HepG2 (cell line): Measurements from ENCODE around the gene MSI2. TPM values are rescaled to one million over a fixed set of nuclear protein-coding genes. Genes with fewer than 3 reads are reported as not detected.

Source experiments
- BHLHE40 ChIP-seq: IDR thresholded peaks from 2 replicates; pipeline ENCODE4 v1.6.1; 2011; ENCODE audit warnings: low read length, improper control_type of control experiment
- HINFP ChIP-seq: sonication (generic); formaldehyde crosslinking; IDR thresholded peaks from 2 replicates; pipeline ENCODE4 v1.4.0; 2020; ENCODE audit warnings: low read depth, mild to moderate bottlenecking, missing genetic modification reagents
- IRX3 ChIP-seq: sonication (generic); formaldehyde crosslinking; IDR thresholded peaks from 2 replicates; pipeline ENCODE4 v1.8.1; 2023; ENCODE audit warnings: mild to moderate bottlenecking, low read depth, missing genetic modification reagents, borderline replicate concordance
- NFRKB ChIP-seq: fragments of 450-650 bp; IDR thresholded peaks from 2 replicates; pipeline ENCODE4 v1.6.1; 2017
- REST ChIP-seq, 2 experiments: IDR thresholded peaks; 2 replicates each; pipeline ENCODE4 v1.6.1; 2011 to 2012; ENCODE audit warnings: low read length in 2 of 2, borderline replicate concordance in 1 of 2, low read depth in 1 of 2, mild to moderate bottlenecking in 1 of 2, moderate library complexity in 1 of 2
- SRSF4 ChIP-seq: fragments of 200-400 bp; formaldehyde crosslinking; IDR thresholded peaks from one replicate; pipeline ENCODE4 v1.6.1; 2018; ENCODE audit warnings: mild to moderate bottlenecking, low read depth, low read length, moderate library complexity; ENCODE audit not compliant: poor library complexity, severe bottlenecking
- SSRP1 ChIP-seq: IDR thresholded peaks from 2 replicates; pipeline ENCODE4 v1.6.1; 2016; ENCODE audit warnings: control low read depth
- TBX3 ChIP-seq: fragments of 450-650 bp; IDR thresholded peaks from 2 replicates; pipeline ENCODE4 v1.6.1; 2017; ENCODE audit warnings: antibody characterized with exemption, mild to moderate bottlenecking, inconsistent platforms, borderline replicate concordance
- TOPORS ChIP-seq: sonication (generic); formaldehyde crosslinking; IDR thresholded peaks from 2 replicates; pipeline ENCODE4 v1.8.0; 2023; ENCODE audit warnings: mild to moderate bottlenecking, missing genetic modification reagents
- ZBTB43 ChIP-seq: sonication (generic); formaldehyde crosslinking; conservative IDR thresholded peaks from 2 replicates; pipeline ENCODE4 v1.4.0; 2020; ENCODE audit warnings: missing genetic modification reagents
- ZFP82 ChIP-seq: sonication (generic); formaldehyde crosslinking; IDR thresholded peaks from 2 replicates; pipeline ENCODE4 v1.5.1; 2020; ENCODE audit warnings: mild to moderate bottlenecking, missing genetic modification reagents, borderline replicate concordance
- ZNF138 ChIP-seq: sonication (generic); formaldehyde crosslinking; IDR thresholded peaks from 2 replicates; pipeline ENCODE4 v1.5.0; 2020; ENCODE audit warnings: mild to moderate bottlenecking, low read depth, missing genetic modification reagents
- ZNF205 ChIP-seq: IDR thresholded peaks from 2 replicates; pipeline ENCODE4 v1.6.1; 2018; ENCODE audit warnings: missing biosample characterization, missing genetic modification reagents
- ZNF367 ChIP-seq: sonication (generic); formaldehyde crosslinking; IDR thresholded peaks from 2 replicates; pipeline ENCODE4 v1.4.0; 2020; ENCODE audit warnings: missing genetic modification reagents, borderline replicate concordance
- ZNF543 ChIP-seq: sonication (generic); formaldehyde crosslinking; IDR thresholded peaks from 2 replicates; pipeline ENCODE4 v1.4.0; 2020; ENCODE audit warnings: mild to moderate bottlenecking, missing genetic modification reagents
- ZNF674 ChIP-seq: sonication (generic); formaldehyde crosslinking; IDR thresholded peaks from 2 replicates; pipeline ENCODE4 v1.5.0; 2020; ENCODE audit warnings: low read depth, mild to moderate bottlenecking, missing genetic modification reagents
- polyA plus RNA-seq, 8 experiments: library from polyadenylated mRNA; depleted of rRNA in 3 of 8; stranded (reverse) in 7 of 8; unstranded in 1 of 8; fragments of >200 nt; fragmentation: Illumina TruSeq in 4 of 8; extraction: Trizol in 4 of 8; gene quantifications; 2 replicates each; pipeline versions ENCODE4 v1.2.1 to v1.2.3, GENCODE V29; 2011 to 2016; ENCODE audit warnings: low read depth in 4 of 8, missing spikeins in 1 of 8, mixed read lengths in 1 of 8; ENCODE audit not compliant: insufficient read depth in 1 of 8
- total RNA-seq, 5 experiments: library from RNA; depleted of rRNA; stranded (reverse); fragments of >200 nt; fragmentation: Illumina TruSeq; extraction: Trizol; gene quantifications; 2 replicates each; pipeline ENCODE4 v1.2.3, GENCODE V29; 2016; ENCODE audit warnings: low read depth in 1 of 5
- TF ChIP-seq, protein P1 (sequence below): sonication (generic); formaldehyde crosslinking; IDR thresholded peaks from 2 replicates; pipeline ENCODE4; 2020; ENCODE audit warnings: missing genetic modification reagents, mild to moderate bottlenecking, borderline replicate concordance
- TF ChIP-seq, protein P2 (sequence below): IDR thresholded peaks from 2 replicates; pipeline ENCODE4 v1.6.1; 2016; ENCODE audit warnings: low read depth, borderline replicate concordance

Gene MSI2
- total and polyA plus RNA-seq, 2 of the 13 experiments (the other 11 are each of a cell fraction or from before 2014, with no cell fraction given), result 77.5 to 78.4 TPM

DNA sequence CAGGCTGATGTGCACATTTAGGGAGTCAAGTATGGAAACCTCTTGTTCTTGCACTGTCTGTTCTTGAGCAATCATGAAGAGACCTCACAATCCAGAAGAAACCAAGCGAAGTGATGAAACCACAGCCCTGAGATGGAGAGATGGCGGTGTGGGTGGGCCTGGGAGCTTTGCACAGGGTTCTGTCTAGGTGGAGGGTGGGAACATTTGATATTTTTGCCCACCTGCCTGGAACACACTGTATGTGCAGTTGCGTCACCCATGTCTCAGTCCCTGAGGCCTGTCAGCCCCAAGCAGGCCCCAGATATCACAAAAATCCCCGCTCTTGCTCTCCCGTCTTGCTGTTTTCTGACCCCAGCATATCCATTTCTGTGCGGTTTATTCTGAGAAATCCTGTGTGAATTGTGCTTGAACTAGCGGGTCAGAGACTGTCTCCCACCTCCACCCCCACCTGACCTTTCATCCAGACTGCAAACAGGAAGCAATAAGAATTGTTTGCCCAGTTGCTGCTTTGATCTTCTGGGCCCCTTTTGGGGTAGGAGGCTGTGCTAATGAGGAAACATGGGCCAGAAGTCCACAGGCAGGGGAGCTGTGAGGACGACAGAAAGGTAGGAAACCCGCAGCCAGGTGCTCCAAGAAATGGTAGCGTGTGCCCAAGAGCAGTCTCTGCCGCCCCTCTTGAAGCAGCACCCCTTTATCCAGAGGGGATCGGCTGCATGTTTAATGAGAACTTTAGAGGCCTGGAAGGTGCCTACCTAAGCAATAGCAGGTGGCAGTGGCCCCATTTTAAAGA is 304.9 kb downstream of the MSI2 start (continued):
- TF ChIP-seq ZNF138 (CRISPR knock-in tag) (no peak), TBX3 (peak; percentile 97), ZFP82 (CRISPR knock-in tag) (0 out of 2 replicates have a peak, but pooled peaks have one; percentile 38), REST (IDR thresholded peaks at IDR 0.05; ENCODE audit: borderline replicate concordance in 1 of 2, low read depth in 1 of 2, low read length in 2 of 2) (peak in 1 of 2 experiments; percentile 87; a peak in 2 of 4 replicates), ZNF205 (peak; percentile 99), NFRKB (no peak), SSRP1 (peak; percentile 94; the same call in 1 of the 2 replicates), SRSF4 (no peak), TOPORS (CRISPR knock-in tag) (peak; percentile 96), IRX3 (CRISPR knock-in tag) (no peak), ZNF674 (0 out of 2 replicates have a peak, but pooled peaks have one; percentile 74), ZBTB43 (CRISPR knock-in tag) (peak; percentile 97), HINFP (CRISPR knock-in tag) (peak; percentile 85), BHLHE40 (peak; percentile 79), ZNF367 (0 out of 2 replicates have a peak, but pooled peaks have one; percentile 77), ZNF543 (CRISPR knock-in tag) (peak; percentile 98)
- TF ChIP-seq, protein P1, sequence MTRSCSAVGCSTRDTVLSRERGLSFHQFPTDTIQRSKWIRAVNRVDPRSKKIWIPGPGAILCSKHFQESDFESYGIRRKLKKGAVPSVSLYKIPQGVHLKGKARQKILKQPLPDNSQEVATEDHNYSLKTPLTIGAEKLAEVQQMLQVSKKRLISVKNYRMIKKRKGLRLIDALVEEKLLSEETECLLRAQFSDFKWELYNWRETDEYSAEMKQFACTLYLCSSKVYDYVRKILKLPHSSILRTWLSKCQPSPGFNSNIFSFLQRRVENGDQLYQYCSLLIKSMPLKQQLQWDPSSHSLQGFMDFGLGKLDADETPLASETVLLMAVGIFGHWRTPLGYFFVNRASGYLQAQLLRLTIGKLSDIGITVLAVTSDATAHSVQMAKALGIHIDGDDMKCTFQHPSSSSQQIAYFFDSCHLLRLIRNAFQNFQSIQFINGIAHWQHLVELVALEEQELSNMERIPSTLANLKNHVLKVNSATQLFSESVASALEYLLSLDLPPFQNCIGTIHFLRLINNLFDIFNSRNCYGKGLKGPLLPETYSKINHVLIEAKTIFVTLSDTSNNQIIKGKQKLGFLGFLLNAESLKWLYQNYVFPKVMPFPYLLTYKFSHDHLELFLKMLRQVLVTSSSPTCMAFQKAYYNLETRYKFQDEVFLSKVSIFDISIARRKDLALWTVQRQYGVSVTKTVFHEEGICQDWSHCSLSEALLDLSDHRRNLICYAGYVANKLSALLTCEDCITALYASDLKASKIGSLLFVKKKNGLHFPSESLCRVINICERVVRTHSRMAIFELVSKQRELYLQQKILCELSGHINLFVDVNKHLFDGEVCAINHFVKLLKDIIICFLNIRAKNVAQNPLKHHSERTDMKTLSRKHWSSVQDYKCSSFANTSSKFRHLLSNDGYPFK (CRISPR knock-in tag), result peak; percentile 79; the same call in 1 of the 2 replicates
- TF ChIP-seq, protein P2, sequence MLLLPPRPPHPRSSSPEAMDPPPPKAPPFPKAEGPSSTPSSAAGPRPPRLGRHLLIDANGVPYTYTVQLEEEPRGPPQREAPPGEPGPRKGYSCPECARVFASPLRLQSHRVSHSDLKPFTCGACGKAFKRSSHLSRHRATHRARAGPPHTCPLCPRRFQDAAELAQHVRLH (CRISPR knock-in tag), result peak; percentile 99
